BLaER1 treated with 17β-estradiol and CSF1 and Interleukin-3, amounts not matched to agents 10 nM and 100 nM (cell line): ENCODE measurements around the gene MN1.
A peak's percentile ranks its signal among the peaks of the same experiment; 100 is the strongest.

Experiments
- H3K27ac ChIP-seq, 11 experiments: shearing (Covaris generic); formaldehyde crosslinking; 2 replicates each; pipeline ENCODE4 v1.8.1; 2022
- H3K27me3 ChIP-seq, 11 experiments: shearing (Covaris generic); formaldehyde crosslinking; 2 replicates each; pipeline ENCODE4 v1.8.1; 2022
- H3K36me3 ChIP-seq, 11 experiments: shearing (Covaris generic); formaldehyde crosslinking; 2 replicates each; pipeline ENCODE4 v1.8.1; 2022
- H3K4me1 ChIP-seq, 10 experiments: shearing (Covaris generic); formaldehyde crosslinking; 2 replicates each; pipeline ENCODE4 v1.8.1; 2022
- H3K4me2 ChIP-seq, 11 experiments: shearing (Covaris generic); formaldehyde crosslinking; 2 replicates each; pipeline ENCODE4 v1.8.1; 2022
- H3K4me3 ChIP-seq, 10 experiments: shearing (Covaris generic); formaldehyde crosslinking; 2 replicates each; pipeline ENCODE4 v1.8.1; 2022
- H3K9ac ChIP-seq, 11 experiments: shearing (Covaris generic); formaldehyde crosslinking; 2 replicates each; pipeline ENCODE4 v1.8.1; 2022
- H3K9me3 ChIP-seq, 11 experiments: shearing (Covaris generic); formaldehyde crosslinking; replicated peaks in 1 of 11; 2 replicates each; pipeline ENCODE4 v1.8.1; 2022
- H4K20me1 ChIP-seq, 11 experiments: shearing (Covaris generic); formaldehyde crosslinking; 2 replicates each; pipeline ENCODE4 v1.8.1; 2022
- Cebpa-rat ChIP-seq, 11 experiments: shearing (Covaris generic); IDR thresholded peaks; 2 replicates each; pipeline ENCODE4 v1.8.1; 2022

MN1 gene

DNA sequence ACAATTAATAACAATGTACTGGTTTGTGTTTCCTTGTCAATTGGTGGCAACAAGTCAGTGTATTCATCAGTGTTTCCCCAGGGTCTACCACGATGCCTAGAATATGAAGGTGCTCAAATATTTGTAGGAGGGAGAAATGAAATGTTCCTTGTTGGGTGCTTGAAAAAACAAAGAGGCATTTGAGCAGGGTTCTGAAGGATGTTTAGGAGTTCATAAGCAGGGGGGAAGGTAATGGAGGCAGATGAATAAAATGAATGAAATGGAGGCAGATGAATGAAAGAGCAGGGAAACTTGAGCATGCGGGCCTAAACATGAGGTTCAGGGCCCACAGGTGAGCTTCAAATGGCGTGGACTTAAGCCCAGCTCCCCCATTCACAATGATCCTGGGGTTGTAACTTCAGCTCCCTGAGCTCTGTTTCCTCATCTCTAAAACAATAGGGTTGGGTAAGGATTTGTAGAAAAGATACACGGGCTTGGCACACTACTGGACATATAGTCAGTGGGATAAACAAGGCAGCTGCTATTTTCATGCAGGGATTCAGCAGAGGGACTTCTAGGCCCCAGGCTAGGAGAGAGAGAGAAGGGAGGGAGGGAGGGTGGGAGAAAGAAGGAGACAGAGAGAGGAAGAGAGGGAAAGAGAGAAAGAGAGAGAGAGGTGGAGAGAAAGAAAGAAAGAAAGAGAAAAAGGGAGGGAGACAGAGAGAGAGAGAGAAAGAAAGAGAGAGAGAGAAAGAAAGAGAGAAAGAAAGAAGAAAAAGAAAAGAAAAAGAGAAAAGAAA lies 73.7 kb downstream of the MN1 start:
- Histone ChIP-seq H4K20me1 (no peaks in the 10 kb centered on the region), H3K4me1 (peaks cover 24 to 61% (median 37%) of the 10 kb centered on the region in 10 experiments), H3K36me3 (no peaks in the 10 kb centered on the region), H3K4me2 (peak overlapping the region; percentile 70 to 91 (median 79)), H3K4me3 (no peak overlapping the region), H3K27me3 (no peaks in the 10 kb centered on the region), H3K9me3 (peaks cover 0 to 33% (median 17%) of the 10 kb centered on the region in 11 experiments; a peak in 16 of 22 replicates), H3K9ac (peak overlapping the region in 5 of 11 experiments; percentile 43 to 75 (median 57); a peak in 6 of 22 replicates), H3K27ac (peak overlapping the region in 7 of 11 experiments; percentile 41 to 91 (median 81); a peak in 12 of 22 replicates)
- no peak for TF ChIP-seq Cebpa-rat (IDR thresholded peaks at IDR 0.05)

DNA sequence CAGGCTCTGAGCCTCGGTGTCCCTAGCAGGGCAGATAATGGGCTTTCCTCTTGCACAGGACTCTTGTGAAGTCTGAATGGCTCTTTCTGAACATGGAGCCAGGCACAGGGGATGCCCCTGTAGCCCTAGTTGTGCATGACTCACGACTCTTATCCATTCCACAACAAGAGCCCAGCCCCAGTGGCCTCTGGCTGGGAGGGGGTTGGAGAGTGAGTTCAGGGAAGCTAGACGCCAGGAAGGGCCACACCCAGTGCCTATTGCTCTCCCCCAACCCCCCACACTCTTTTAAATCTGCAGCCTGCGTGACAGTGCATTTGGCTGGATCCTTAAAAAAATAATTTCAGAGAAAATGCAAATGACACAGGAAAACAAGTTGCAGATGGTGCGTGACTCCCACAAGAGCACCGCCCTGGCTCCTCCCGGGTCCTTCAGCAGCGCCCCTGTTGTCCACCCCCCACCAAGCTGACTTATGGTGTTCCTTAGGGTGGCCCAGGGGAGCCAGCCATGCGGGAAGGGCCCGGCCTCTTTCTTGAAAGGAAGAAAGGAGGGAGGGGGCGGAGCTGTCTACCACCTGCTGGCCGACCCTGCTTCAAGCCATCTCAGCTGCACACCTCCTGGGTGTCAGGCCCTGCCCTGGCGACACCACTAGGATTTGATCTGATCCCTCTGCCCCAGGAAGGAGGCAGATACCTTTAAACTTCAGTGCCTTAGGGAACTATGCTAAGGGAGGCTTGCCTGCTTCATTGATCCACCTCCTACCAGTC lies 74.7 kb downstream of the MN1 start:
- H3K4me3 ChIP-seq = peak overlapping the region in 3 of 10 experiments; percentile 3 to 28 (median 24); a peak in 2 of 20 replicates
- no peaks in the 10 kb centered on the region for H3K36me3 ChIP-seq
- no peaks in the 10 kb centered on the region for H3K27me3 ChIP-seq
- peaks cover 24 to 61% (median 37%) of the 10 kb centered on the region in 10 experiments for H3K4me1 ChIP-seq
- H3K27ac ChIP-seq = peak overlapping the region in 9 of 11 experiments; percentile 11 to 91 (median 66); a peak in 18 of 22 replicates
- H3K9ac ChIP-seq = peak overlapping the region in 9 of 11 experiments; percentile 1 to 75 (median 43); a peak in 9 of 22 replicates
- no peaks in the 10 kb centered on the region for H4K20me1 ChIP-seq
- no peak for TF ChIP-seq Cebpa-rat (IDR thresholded peaks at IDR 0.05)
- peaks cover 0 to 33% (median 17%) of the 10 kb centered on the region in 11 experiments; a peak in 16 of 22 replicates for H3K9me3 ChIP-seq
- peak overlapping the region; percentile 70 to 91 (median 79) for H3K4me2 ChIP-seq

DNA sequence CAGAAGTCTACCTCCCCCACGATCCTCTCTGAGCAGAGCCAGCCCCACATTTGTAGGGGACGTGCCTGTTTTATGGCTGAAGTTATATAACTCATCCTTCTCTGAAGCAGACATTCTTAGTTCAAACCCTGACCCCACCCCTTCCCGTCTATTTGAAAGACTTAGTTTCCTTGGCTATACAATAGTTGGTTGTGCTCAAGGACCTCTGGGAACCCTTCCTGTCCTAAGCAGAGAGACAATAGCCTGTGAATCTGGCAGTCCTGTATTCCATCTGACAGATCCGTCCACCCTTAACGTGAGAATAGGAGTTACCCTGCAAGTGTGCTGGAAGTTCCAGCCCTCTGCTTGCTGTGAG lies 75.2 kb downstream of the MN1 start:
- H3K4me3 ChIP-seq = peak overlapping the region in 2 of 10 experiments; percentile 3 to 28; a peak in 1 of 20 replicates
- H4K20me1 ChIP-seq = no peaks in the 10 kb centered on the region
- peak overlapping the region in 8 of 11 experiments; percentile 41 to 91 (median 70); a peak in 17 of 22 replicates for H3K27ac ChIP-seq
- peak overlapping the region; percentile 70 to 91 (median 79) for H3K4me2 ChIP-seq
- TF ChIP-seq Cebpa-rat (IDR thresholded peaks at IDR 0.05) = no peak
- H3K36me3 ChIP-seq = no peaks in the 10 kb centered on the region
- H3K9me3 ChIP-seq = peaks cover 0 to 33% (median 17%) of the 10 kb centered on the region in 11 experiments; a peak in 16 of 22 replicates
- peak overlapping the region in 5 of 11 experiments; percentile 3 to 54 (median 26); a peak in 4 of 22 replicates for H3K9ac ChIP-seq
- no peaks in the 10 kb centered on the region for H3K27me3 ChIP-seq
- peaks cover 24 to 65% (median 38%) of the 10 kb centered on the region in 10 experiments for H3K4me1 ChIP-seq

DNA sequence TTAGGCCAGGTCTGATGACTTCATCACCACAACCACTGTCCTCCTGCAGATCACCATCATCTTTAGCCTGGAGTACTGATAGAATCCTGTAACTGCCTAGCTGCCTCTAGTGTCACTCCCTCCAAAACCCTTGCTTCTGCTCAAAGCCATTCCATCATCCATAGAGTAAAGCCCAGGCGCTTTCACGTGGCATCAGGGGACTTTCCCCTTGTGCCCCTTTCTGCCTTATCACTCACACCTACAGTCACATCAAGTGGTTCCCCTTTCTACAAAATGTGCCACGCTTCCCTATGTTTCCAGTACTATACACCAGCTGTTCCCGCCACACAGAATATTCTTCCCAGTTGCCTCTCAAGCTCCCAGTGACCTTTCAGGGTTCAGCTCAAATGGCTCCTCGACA lies 75.9 kb downstream of the MN1 start:
- Histone ChIP-seq H3K9me3 (peaks cover 0 to 33% (median 17%) of the 10 kb centered on the region in 11 experiments; a peak in 16 of 22 replicates), H3K27me3 (no peaks in the 10 kb centered on the region), H3K36me3 (no peaks in the 10 kb centered on the region), H4K20me1 (no peaks in the 10 kb centered on the region), H3K4me3 (no peak overlapping the region), H3K4me2 (peak overlapping the region in 7 of 11 experiments; percentile 72 to 91 (median 84); a peak in 12 of 22 replicates), H3K4me1 (peaks cover 24 to 71% (median 43%) of the 10 kb centered on the region in 10 experiments), H3K9ac (peak overlapping the region in 1 of 11 experiments; percentile 54; a peak in 3 of 22 replicates), H3K27ac (peak overlapping the region in 5 of 11 experiments; percentile 66 to 91 (median 81); a peak in 9 of 22 replicates)
- TF ChIP-seq Cebpa-rat (IDR thresholded peaks at IDR 0.05) = no peak

DNA sequence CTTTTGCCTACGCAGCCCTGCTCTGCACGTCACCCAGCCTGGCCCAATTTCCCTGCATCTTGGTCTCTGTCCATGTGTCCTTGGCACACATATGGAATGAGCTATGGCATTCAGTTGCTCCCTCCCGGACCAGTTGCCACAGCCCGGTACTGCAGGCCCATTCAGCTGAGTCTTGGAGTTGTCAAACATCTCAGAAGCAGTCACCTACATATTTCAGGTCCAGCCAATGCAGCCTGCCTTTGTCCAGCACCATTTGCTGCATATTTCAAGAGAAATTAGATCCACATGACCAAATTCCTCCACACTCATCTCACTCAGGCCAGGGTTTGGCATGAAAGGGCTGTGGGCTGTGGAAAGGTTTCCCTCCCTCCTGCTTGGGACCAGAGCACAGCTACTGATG lies 76.8 kb downstream of the MN1 start:
- TF ChIP-seq Cebpa-rat (IDR thresholded peaks at IDR 0.05) = no peak
- peak overlapping the region in 2 of 11 experiments; percentile 27 to 37; a peak in 3 of 22 replicates for H3K27ac ChIP-seq
- H3K4me1 ChIP-seq = peaks cover 30 to 78% (median 48%) of the 10 kb centered on the region in 10 experiments
- no peak overlapping the region; a peak in 1 of 22 replicates for H3K4me2 ChIP-seq
- H3K4me3 ChIP-seq = no peak overlapping the region
- H3K27me3 ChIP-seq = no peaks in the 10 kb centered on the region
- no peak overlapping the region for H3K9ac ChIP-seq
- H3K9me3 ChIP-seq = peaks cover 0 to 33% (median 17%) of the 10 kb centered on the region in 11 experiments; a peak in 16 of 22 replicates
- H4K20me1 ChIP-seq = no peaks in the 10 kb centered on the region
- no peaks in the 10 kb centered on the region for H3K36me3 ChIP-seq

DNA sequence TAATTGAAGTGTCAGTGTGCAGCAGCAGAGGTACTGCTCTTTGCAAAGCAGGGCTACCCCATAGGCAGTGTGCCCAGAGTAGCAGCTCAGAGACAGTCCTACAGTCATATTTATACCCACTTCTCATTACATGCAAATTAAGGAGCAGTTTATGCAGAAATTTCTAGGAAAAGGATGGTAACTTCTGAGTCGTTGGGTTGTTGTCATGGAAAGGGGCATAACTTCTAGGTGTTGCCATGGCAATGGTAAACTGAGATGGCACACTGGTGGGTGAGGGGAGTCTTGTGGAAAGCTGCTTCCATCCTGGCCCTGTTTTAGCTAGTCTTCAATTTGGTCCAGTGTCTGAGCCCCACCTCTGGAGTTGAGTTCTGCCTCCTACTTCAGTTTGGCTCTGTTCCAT lies 77.4 kb downstream of the MN1 start:
- Histone ChIP-seq H3K4me3 (no peak overlapping the region), H3K9me3 (peaks cover 0 to 33% (median 17%) of the 10 kb centered on the region in 11 experiments; a peak in 16 of 22 replicates), H3K9ac (no peak overlapping the region), H3K27me3 (no peaks in the 10 kb centered on the region), H3K27ac (peak overlapping the region in 1 of 11 experiments; percentile 37; a peak in 1 of 22 replicates), H3K4me2 (peak overlapping the region in 1 of 11 experiments; percentile 12; a peak in 1 of 22 replicates), H4K20me1 (no peaks in the 10 kb centered on the region), H3K4me1 (peaks cover 31 to 78% (median 48%) of the 10 kb centered on the region in 10 experiments), H3K36me3 (no peaks in the 10 kb centered on the region)
- TF ChIP-seq Cebpa-rat (IDR thresholded peaks at IDR 0.05) = no peak

DNA sequence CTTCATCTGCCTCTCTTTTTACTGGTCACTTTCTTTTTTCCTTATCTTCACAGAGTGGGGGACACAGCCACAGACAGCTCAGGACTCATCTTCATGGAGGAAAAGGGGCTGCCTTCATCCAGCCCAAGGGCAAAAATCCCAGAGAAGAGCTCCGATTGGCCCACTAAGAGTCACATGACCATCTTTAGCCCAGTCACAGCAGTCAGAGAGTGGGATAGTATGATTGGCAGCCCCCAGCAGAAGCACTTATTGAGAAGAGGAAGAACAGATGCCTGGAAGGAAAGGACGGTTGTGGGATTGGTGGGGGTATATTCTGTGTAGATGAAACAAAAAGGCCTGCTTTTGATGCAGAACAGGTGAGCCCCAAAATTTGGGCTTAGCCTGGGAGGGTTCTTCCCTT lies 77.8 kb downstream of the MN1 start:
- H3K4me3 ChIP-seq = no peak overlapping the region
- no peaks in the 10 kb centered on the region for H3K36me3 ChIP-seq
- H3K4me1 ChIP-seq = peaks cover 35 to 78% (median 48%) of the 10 kb centered on the region in 10 experiments
- H3K9ac ChIP-seq = no peak overlapping the region
- H3K9me3 ChIP-seq = peaks cover 0 to 33% (median 17%) of the 10 kb centered on the region in 11 experiments; a peak in 16 of 22 replicates
- TF ChIP-seq Cebpa-rat (IDR thresholded peaks at IDR 0.05) = no peak
- H4K20me1 ChIP-seq = no peaks in the 10 kb centered on the region
- H3K27me3 ChIP-seq = no peaks in the 10 kb centered on the region
- H3K27ac ChIP-seq = peak overlapping the region in 1 of 11 experiments; percentile 37; a peak in 1 of 22 replicates
- peak overlapping the region in 1 of 11 experiments; percentile 3; a peak in 1 of 22 replicates for H3K4me2 ChIP-seq

DNA sequence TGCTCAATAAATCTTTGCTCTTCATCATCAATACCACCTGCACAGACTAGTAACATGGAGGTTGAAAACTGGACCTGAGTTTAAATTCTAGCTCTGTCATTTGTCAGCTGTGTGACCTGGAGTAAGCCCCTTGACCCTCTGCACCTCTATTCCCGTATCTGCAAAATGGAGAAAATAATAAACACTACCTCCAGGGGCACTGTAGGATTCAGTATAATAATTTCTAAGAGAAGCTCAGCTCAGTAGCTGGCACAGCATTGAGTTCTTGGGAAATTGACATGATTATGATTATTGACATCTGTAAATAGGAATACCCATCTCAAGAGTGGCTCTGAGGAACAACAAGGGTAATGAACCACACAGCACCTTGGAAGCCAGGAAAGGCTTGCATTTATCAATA lies 78.4 kb downstream of the MN1 start:
- Histone ChIP-seq H3K27ac (peak overlapping the region in 1 of 11 experiments; percentile 37; a peak in 1 of 22 replicates), H3K9me3 (peaks cover 0 to 33% (median 17%) of the 10 kb centered on the region in 11 experiments; a peak in 16 of 22 replicates), H4K20me1 (no peaks in the 10 kb centered on the region), H3K9ac (no peak overlapping the region), H3K4me1 (peaks cover 40 to 80% (median 53%) of the 10 kb centered on the region in 10 experiments), H3K4me2 (peak overlapping the region in 1 of 11 experiments; percentile 3; a peak in 1 of 22 replicates), H3K27me3 (no peaks in the 10 kb centered on the region), H3K36me3 (no peaks in the 10 kb centered on the region), H3K4me3 (no peak overlapping the region)
- no peak for TF ChIP-seq Cebpa-rat (IDR thresholded peaks at IDR 0.05)
